Gastroesophageal sphincter (tissue), 4 donors: ENCODE results near the gene HAUS8. TPM values are rescaled to one million over a fixed set of nuclear protein-coding genes. Genes with fewer than 3 reads are reported as not detected.
A peak's percentile ranks its signal among the peaks of the same experiment; 100 is the strongest.
"Not testable (repeated sequence)": the region's sequence is repeated elsewhere in the genome, so short reads cannot be mapped to it uniquely, and the experiment has no call there.

ENCODE experiments used
- ATAC-seq: fragments of 150-250 bp; one replicate; pipeline ENCODE4 v1.9.1; 2016; ENCODE audit warnings: mild to moderate bottlenecking, moderate library complexity
- H3K27ac ChIP-seq, 4 donors: fragments of 200-600 bp; sonication (generic) in 3 of 4; 1 replicate in 3 of 4; 2 replicates in 1 of 4; pipeline ENCODE4 v1.5.1; 2016 to 2019
- H3K27me3 ChIP-seq: fragments of 200-600 bp; sonication (generic); one replicate; pipeline ENCODE4 v1.5.1; 2019
- H3K36me3 ChIP-seq, 2 donors: fragments of 200-600 bp; sonication (generic); one replicate each; pipeline ENCODE4 v1.5.1; 2019; ENCODE audit warnings: control low read depth in 1 of 2
- H3K4me1 ChIP-seq, 3 donors: fragments of 200-600 bp; sonication (generic); 1 replicate in 2 of 3; 2 replicates in 1 of 3; pipeline ENCODE4 v1.5.1; 2016 to 2019; ENCODE audit warnings: control low read depth in 2 of 3
- H3K4me3 ChIP-seq, 2 donors: fragments of 200-600 bp; sonication (generic); one replicate each; pipeline ENCODE4 v1.5.1; 2019; ENCODE audit warnings: mild to moderate bottlenecking in 1 of 2, moderate library complexity in 1 of 2
- H3K9me3 ChIP-seq, 3 donors: fragments of 200-600 bp; sonication (generic); one replicate each; pipeline ENCODE4 v1.5.1; 2017 to 2019; ENCODE audit warnings: control low read depth in 2 of 3
- EP300 ChIP-seq: sonication (generic); formaldehyde crosslinking; IDR thresholded peaks from one replicate; pipeline ENCODE4 v1.6.1; 2017; ENCODE audit warnings: antibody characterized with exemption, mild to moderate bottlenecking
- POLR2A ChIP-seq, 2 donors: fragments of 450-650 bp; IDR thresholded peaks; one replicate each; pipeline ENCODE4 v1.6.1; 2017; ENCODE audit warnings: antibody characterized with exemption in 2 of 2, mild to moderate bottlenecking in 2 of 2, moderate library complexity in 1 of 2
- POLR2AphosphoS5 ChIP-seq: sonication (generic); formaldehyde crosslinking; IDR thresholded peaks from one replicate; pipeline ENCODE4 v1.6.1; 2017; ENCODE audit warnings: antibody characterized with exemption
- WGBS, 2 donors: methylation state at CpG; one replicate each; pipeline ENCODE4 v1.1.5; 2018; ENCODE audit warnings: low coverage in 1 of 2; 5-methylcytosine and 5-hydroxymethylcytosine counted together
- total RNA-seq, 4 donors: library from RNA; depleted of rRNA; stranded (reverse); fragments of >200 nt; gene quantifications; one replicate each; pipeline ENCODE4 v1.1.0, GENCODE V29; 2016
- TF ChIP-seq, protein P1 (sequence below), 4 experiments: fragments of 200-600 bp in 2 of 4; fragments of 450-650 bp in 2 of 4; sonication (generic) in 1 of 4; IDR thresholded peaks; one replicate each; pipeline ENCODE4 v1.5.1; 2017 to 2019; ENCODE audit warnings: antibody characterized with exemption in 4 of 4, mild to moderate bottlenecking in 2 of 4, moderate library complexity in 2 of 4

The HAUS8 gene
- total RNA-seq, 4 donors from 2014 or later, result 3.2 to 6.4 (median 5.5) TPM

GRCh38 chr19:17101686-17102628 lies 26.7 kb upstream of the HAUS8 start:
- no peak for ATAC-seq
- peaks cover 0 to 49% of the 10 kb centered on the region in 2 donors for H3K36me3 ChIP-seq
- WGBS, 2 donors, result 88% methylated on average over 12 of the region's 59 CpGs; no CpG with 5 or more reads in 1 of the 2 donors
- H3K9me3 ChIP-seq, result no peaks in the 10 kb centered on the region
- TF ChIP-seq POLR2AphosphoS5 (no peak), POLR2A (IDR thresholded peaks at IDR 0.05) (no peak), EP300 (no peak)
- TF ChIP-seq, protein P1, sequence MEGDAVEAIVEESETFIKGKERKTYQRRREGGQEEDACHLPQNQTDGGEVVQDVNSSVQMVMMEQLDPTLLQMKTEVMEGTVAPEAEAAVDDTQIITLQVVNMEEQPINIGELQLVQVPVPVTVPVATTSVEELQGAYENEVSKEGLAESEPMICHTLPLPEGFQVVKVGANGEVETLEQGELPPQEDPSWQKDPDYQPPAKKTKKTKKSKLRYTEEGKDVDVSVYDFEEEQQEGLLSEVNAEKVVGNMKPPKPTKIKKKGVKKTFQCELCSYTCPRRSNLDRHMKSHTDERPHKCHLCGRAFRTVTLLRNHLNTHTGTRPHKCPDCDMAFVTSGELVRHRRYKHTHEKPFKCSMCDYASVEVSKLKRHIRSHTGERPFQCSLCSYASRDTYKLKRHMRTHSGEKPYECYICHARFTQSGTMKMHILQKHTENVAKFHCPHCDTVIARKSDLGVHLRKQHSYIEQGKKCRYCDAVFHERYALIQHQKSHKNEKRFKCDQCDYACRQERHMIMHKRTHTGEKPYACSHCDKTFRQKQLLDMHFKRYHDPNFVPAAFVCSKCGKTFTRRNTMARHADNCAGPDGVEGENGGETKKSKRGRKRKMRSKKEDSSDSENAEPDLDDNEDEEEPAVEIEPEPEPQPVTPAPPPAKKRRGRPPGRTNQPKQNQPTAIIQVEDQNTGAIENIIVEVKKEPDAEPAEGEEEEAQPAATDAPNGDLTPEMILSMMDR (IDR thresholded peaks at IDR 0.05), result no peak
- no peak overlapping the region for H3K27ac ChIP-seq
- H3K4me1 ChIP-seq, result peaks cover 0 to 17% (median 0%) of the 10 kb centered on the region in 3 donors
- H3K4me3 ChIP-seq, result no peak overlapping the region
- no peaks in the 10 kb centered on the region for H3K27me3 ChIP-seq

DNA sequence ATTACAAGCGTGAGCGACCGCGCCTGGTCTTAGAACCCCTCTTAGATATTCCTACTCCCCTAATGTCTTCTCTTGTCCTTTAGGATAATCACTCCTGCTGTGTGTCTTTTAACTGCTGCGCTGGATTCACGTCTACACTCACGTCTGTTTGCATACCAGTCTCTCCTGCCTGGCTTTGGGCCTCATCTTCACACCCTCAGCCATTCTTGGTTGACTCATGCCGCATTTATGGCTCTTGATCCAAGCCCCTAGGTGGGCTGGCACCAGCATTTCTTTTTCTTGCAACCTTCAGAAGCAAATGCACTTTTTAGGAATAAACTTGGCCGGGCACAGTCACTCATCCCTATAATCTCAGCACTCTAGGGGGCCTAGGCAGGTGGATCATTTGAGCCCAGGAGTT lies 23.1 kb upstream of the HAUS8 start:
- WGBS, 2 donors, result 75 to 79% methylated on average over 6 of the region's 9 CpGs
- peaks cover 0 to 21% of the 10 kb centered on the region in 2 donors for H3K36me3 ChIP-seq

DNA sequence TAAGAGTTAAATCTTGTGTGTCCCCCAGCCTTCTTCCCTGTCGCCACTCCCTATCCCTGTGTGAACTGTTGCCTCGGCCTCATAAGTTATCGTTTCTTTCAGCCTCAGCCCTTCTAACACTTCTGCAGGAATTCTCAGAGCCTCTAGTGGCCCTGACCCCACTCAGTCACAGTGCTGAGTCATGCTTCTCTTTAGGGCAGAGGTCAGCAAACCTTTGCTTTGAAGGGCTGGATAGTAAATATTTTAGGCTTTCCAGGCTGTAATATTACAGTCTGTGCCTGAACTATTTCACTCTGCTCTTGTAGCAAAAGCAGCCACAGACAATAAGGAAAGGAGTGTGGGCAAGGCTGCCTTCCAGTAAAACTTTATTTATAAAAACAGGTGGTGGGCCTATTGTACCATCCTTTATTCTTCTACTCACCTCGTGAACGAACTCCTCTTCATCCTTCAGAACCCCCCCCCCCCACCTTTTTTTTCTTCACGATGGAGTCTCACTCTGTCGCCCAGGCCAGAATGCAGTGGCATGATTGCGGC lies 22.4 kb upstream of the HAUS8 start:
- Histone ChIP-seq H3K9me3 (no peaks in the 10 kb centered on the region), H3K27me3 (no peaks in the 10 kb centered on the region), H3K36me3 (peaks cover 0 to 15% of the 10 kb centered on the region in 2 donors), H3K4me3 (no peak overlapping the region), H3K27ac (peak overlapping the region in 3 of 4 donors; percentile 41 to 46 (median 42)), H3K4me1 (peaks cover 0 to 46% (median 7%) of the 10 kb centered on the region in 3 donors)
- WGBS, 2 donors, result 59 to 75% methylated on average over 6 to 7 of the region's 8 CpGs
- no peak for ATAC-seq
- TF ChIP-seq POLR2A (IDR thresholded peaks at IDR 0.05) (no peak), POLR2AphosphoS5 (peak; percentile 26)
- TF ChIP-seq, protein P1 (IDR thresholded peaks at IDR 0.05), result no peak

More for the DNA sequence above, 23.1 kb upstream of the HAUS8 start:
- H3K27me3 ChIP-seq, result no peaks in the 10 kb centered on the region
- H3K9me3 ChIP-seq, result no peaks in the 10 kb centered on the region
- no peak for ATAC-seq
- no peak for TF ChIP-seq EP300
- TF ChIP-seq, protein P1 (IDR thresholded peaks at IDR 0.05), result no peak
- TF ChIP-seq POLR2AphosphoS5, result no peak
- TF ChIP-seq POLR2A (IDR thresholded peaks at IDR 0.05), result no peak
- H3K4me1 ChIP-seq, result peaks cover 0 to 40% (median 7%) of the 10 kb centered on the region in 3 donors
- no peak overlapping the region for H3K4me3 ChIP-seq
- H3K27ac ChIP-seq, result peak overlapping the region in 3 of 4 donors; percentile 4 to 46 (median 42)

DNA sequence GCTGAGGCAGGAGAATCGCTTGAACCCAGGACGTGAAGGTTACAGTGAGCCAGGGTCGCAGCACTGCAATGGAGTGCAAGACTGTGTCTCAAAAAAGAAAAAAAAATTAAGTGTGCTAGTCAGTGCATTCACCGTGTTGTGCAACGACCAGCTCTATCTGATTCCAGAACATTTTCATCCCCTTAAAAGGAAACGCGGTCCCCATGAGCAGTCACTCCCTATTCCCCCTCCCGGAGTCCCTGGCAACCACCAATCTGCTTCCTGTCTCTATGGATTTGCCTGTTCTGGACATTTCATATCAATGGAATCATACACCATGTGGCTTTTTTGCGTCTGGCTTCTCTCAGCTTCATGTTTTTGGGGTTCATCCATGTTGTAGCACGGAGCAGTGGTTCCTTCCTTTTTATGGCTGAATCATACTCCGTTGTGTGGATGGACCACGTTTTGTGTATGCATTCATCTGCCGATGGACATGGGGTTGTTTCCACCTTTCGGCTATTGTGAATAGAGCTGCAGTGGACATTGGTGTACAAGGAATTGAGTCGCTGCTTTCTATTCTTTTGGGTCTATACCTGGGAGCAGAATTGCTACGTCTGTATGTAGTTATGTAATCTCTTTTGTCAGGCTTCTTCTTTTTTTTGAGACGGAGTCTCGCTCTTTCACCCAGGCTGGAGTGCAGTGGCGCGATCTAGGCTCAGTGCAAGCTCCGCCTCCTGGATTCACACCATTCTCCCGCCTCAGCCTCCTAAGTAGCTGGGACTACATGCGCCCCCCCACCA lies 20.1 kb upstream of the HAUS8 start:
- TF ChIP-seq POLR2AphosphoS5 (peak; percentile 33), EP300 (no peak)
- peak; percentile 81 for ATAC-seq
- Histone ChIP-seq H3K36me3 (no peaks in the 10 kb centered on the region), H3K9me3 (no peaks in the 10 kb centered on the region), H3K4me3 (no peak overlapping the region), H3K27me3 (no peaks in the 10 kb centered on the region), H3K27ac (peak overlapping the region in 3 of 4 donors; percentile 46 to 76 (median 68)), H3K4me1 (peaks cover 0 to 67% (median 7%) of the 10 kb centered on the region in 3 donors)
- 68 to 69% methylated on average over 10 to 21 of the region's 23 CpGs for WGBS, 2 donors

DNA sequence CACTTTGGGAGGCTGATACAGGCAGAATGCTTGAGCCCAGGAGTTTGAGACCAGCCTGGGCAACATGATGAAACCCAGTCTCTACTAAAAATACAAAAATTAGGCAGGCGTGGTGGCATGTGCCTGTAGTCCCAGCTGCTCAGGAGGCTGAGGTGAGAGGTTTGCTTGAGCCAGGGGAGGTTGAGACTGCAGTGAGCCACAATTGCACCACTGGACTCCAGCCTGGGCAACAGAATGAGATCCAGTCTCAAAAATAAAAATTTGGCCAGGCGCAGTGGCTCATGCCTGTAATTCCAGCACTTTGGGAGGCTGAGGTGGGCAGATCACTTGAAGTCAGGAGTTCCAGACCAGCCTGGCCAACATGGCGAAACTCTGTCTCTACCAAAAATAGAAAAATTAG lies 19.4 kb upstream of the HAUS8 start:
- H3K27ac ChIP-seq, result peak overlapping the region in 3 of 4 donors; percentile 46 to 76 (median 68)
- not testable (repeated sequence) for H3K27me3 ChIP-seq, H3K36me3 ChIP-seq, H3K9me3 ChIP-seq, H3K4me3 ChIP-seq, ATAC-seq
- peaks cover 0 to 74% (median 8%) of the 10 kb centered on the region in 3 donors for H3K4me1 ChIP-seq
- 93 to 100% methylated on average over 1 to 2 of the region's 3 CpGs for WGBS, 2 donors
